C1 segment of cervical spinal cord (tissue), 14 donors: Measurements from ENCODE around the gene ANKRD33.

Source experiments
- DNase-seq, 14 donors: peaks; one replicate each; lab custom pipeline; 2025; lab: John Stamatoyannopoulos, UW

ANKRD33 gene

GRCh38 chr12:51901121-51901817, 13.4 kb downstream of the ANKRD33 start:
- no peak for DNase-seq

GRCh38 chr12:51901881-51902280, 14.0 kb downstream of the ANKRD33 start:
- no peak for DNase-seq

- DNase-seq, result no peak
Observed at GRCh38 chr12:51904951-51905470, 17.1 kb downstream of the ANKRD33 start.

GRCh38 chr12:51905471-51906429, 17.8 kb downstream of the ANKRD33 start:
- DNase-seq, result no peak

GRCh38 chr12:51906430-51907082, 18.7 kb downstream of the ANKRD33 start:
- DNase-seq, result no peak

GRCh38 chr12:51907083-51907855, 19.4 kb downstream of the ANKRD33 start, which contains the start of gene ACVRL1:
Gene ACVRL1, plus strand, starts transcription at chr12:51907504. Its CDS starts 4,971 bp downstream, at chr12:51912475.
- no peak for DNase-seq

- no peak for DNase-seq
Observed at GRCh38 chr12:51907856-51908425, 20.0 kb downstream of the ANKRD33 start.

- no peak for DNase-seq
Observed at GRCh38 chr12:51908876-51909592, 21.1 kb downstream of the ANKRD33 start.

- DNase-seq, result no peak
Observed at GRCh38 chr12:51910168-51910567, 22.3 kb downstream of the ANKRD33 start.

GRCh38 chr12:51910691-51911090, 22.8 kb downstream of the ANKRD33 start:
- DNase-seq, result no peak

- DNase-seq, result no peak
Observed at GRCh38 chr12:51911307-51911706, 23.4 kb downstream of the ANKRD33 start.

GRCh38 chr12:51911788-51912711, 24.1 kb downstream of the ANKRD33 start:
- DNase-seq, result no peak

GRCh38 chr12:51913071-51914033, 25.4 kb downstream of the ANKRD33 start:
- no peak for DNase-seq

GRCh38 chr12:51914034-51914923, 26.4 kb downstream of the ANKRD33 start:
- no peak for DNase-seq

- no peak for DNase-seq
Observed at GRCh38 chr12:51915003-51915625, 27.2 kb downstream of the ANKRD33 start.

- DNase-seq, result no peak
Observed at GRCh38 chr12:51915951-51916350, 28.0 kb downstream of the ANKRD33 start.
